HEK293 (cell line): ENCODE measurements around the gene FBXL15.

Source experiments
- CTCF ChIA-PET: fragments of 350-600 bp; formaldehyde crosslinking; extraction: SDS; loops from one replicate; lab custom pipeline; 2021; ENCODE audit warnings: antibody characterized with exemption; lab: Yijun Ruan, JAX
- POLR2A ChIA-PET: fragments of 300-600 bp; formaldehyde crosslinking; extraction: SDS; loops from one replicate; lab custom pipeline; 2020; ENCODE audit warnings: antibody characterized with exemption, inconsistent platforms; lab: Yijun Ruan, JAX
- H3K27ac ChIP-seq: fragments of 200-500 bp; sonication (Bioruptor generic); 2 replicates; pipeline ENCODE4 v1.5.1; 2014; ENCODE audit warnings: low read depth, low read length, control low read depth, inconsistent platforms; ENCODE audit errors: extremely low read depth
- H3K36me3 ChIP-seq, 2 experiments: fragments of 200-500 bp in 1 of 2; sonication (Bioruptor generic) in 1 of 2; 1 replicate in 1 of 2; 2 replicates in 1 of 2; pipeline ENCODE4 v1.5.1; 2014 to 2017; ENCODE audit warnings: inconsistent platforms in 2 of 2, low read length in 2 of 2; ENCODE audit not compliant: control insufficient read depth in 2 of 2, insufficient read depth in 1 of 2
- H3K4me1 ChIP-seq: fragments of 200-500 bp; sonication (Bioruptor generic); 2 replicates; pipeline ENCODE4 v1.5.1; 2014; ENCODE audit warnings: mild to moderate bottlenecking, low read length, inconsistent platforms; ENCODE audit not compliant: control insufficient read depth, insufficient read depth
- H3K4me3 ChIP-seq: 2 replicates; pipeline ENCODE4 v1.5.1; 2011; ENCODE audit warnings: low read depth, mild to moderate bottlenecking, control low read depth, low read length, moderate library complexity
- H3K9me3 ChIP-seq: fragments of 200-500 bp; sonication (Bioruptor generic); 2 replicates; pipeline ENCODE4 v1.5.1; 2014; ENCODE audit warnings: low read depth, low read length, inconsistent platforms; ENCODE audit not compliant: control insufficient read depth, insufficient read depth
- MEIS1 ChIP-seq: sonication (generic); formaldehyde crosslinking; IDR thresholded peaks from 2 replicates; pipeline ENCODE4 v1.8.1; 2022; ENCODE audit warnings: missing genetic modification reagents, mild to moderate bottlenecking, borderline replicate concordance
- OVOL3 ChIP-seq: fragments of 450-650 bp; formaldehyde crosslinking; IDR thresholded peaks from 2 replicates; pipeline ENCODE4 v1.5.1; 2016; ENCODE audit warnings: missing biosample characterization, missing genetic modification characterization
- SCRT1 ChIP-seq: fragments of 450-650 bp; formaldehyde crosslinking; IDR thresholded peaks from 2 replicates; pipeline ENCODE4 v1.5.1; 2016; ENCODE audit warnings: missing biosample characterization, missing genetic modification characterization, borderline replicate concordance
- SP2 ChIP-seq: fragments of 450-650 bp; formaldehyde crosslinking; IDR thresholded peaks from 2 replicates; pipeline ENCODE4 v1.5.1; 2016; ENCODE audit warnings: missing biosample characterization, missing genetic modification characterization
- ZBTB48 ChIP-seq: fragments of 450-650 bp; formaldehyde crosslinking; IDR thresholded peaks from 2 replicates; pipeline ENCODE4 v1.5.1; 2016; ENCODE audit warnings: missing biosample characterization, missing genetic modification characterization
- ZEB2 ChIP-seq: fragments of 450-650 bp; formaldehyde crosslinking; IDR thresholded peaks from 2 replicates; pipeline ENCODE4 v1.5.1; 2016; ENCODE audit warnings: missing biosample characterization, missing genetic modification characterization
- ZNF112 ChIP-seq: fragments of 450-650 bp; formaldehyde crosslinking; IDR thresholded peaks from 2 replicates; pipeline ENCODE4 v1.5.0; 2017; ENCODE audit warnings: missing biosample characterization, missing genetic modification characterization
- ZNF121 ChIP-seq: fragments of 450-650 bp; formaldehyde crosslinking; IDR thresholded peaks from 2 replicates; pipeline ENCODE4 v1.5.1; 2016; ENCODE audit warnings: missing biosample characterization, missing genetic modification characterization
- ZNF132 ChIP-seq: fragments of 450-650 bp; formaldehyde crosslinking; IDR thresholded peaks from 2 replicates; pipeline ENCODE4 v1.5.1; 2017; ENCODE audit warnings: missing biosample characterization, missing genetic modification characterization, borderline replicate concordance
- ZNF155 ChIP-seq: fragments of 450-650 bp; formaldehyde crosslinking; IDR thresholded peaks from 2 replicates; pipeline ENCODE4 v1.5.1; 2016; ENCODE audit warnings: missing biosample characterization, missing genetic modification characterization
- ZNF169 ChIP-seq: fragments of 450-650 bp; formaldehyde crosslinking; IDR thresholded peaks from 2 replicates; pipeline ENCODE4 v1.5.1; 2016; ENCODE audit warnings: missing biosample characterization, missing genetic modification characterization
- ZNF211 ChIP-seq: fragments of 450-650 bp; formaldehyde crosslinking; IDR thresholded peaks from 2 replicates; pipeline ENCODE4 v1.5.1; 2016; ENCODE audit warnings: low read depth, missing biosample characterization, missing genetic modification characterization
- ZNF214 ChIP-seq: fragments of 450-650 bp; formaldehyde crosslinking; IDR thresholded peaks from 2 replicates; pipeline ENCODE4 v1.5.1; 2017; ENCODE audit warnings: missing biosample characterization, mild to moderate bottlenecking, missing genetic modification characterization, borderline replicate concordance
- ZNF24 ChIP-seq: fragments of 450-650 bp; formaldehyde crosslinking; IDR thresholded peaks from 2 replicates; pipeline ENCODE4 v1.5.1; 2016; ENCODE audit warnings: missing biosample characterization, missing genetic modification characterization
- ZNF248 ChIP-seq: fragments of 450-650 bp; formaldehyde crosslinking; IDR thresholded peaks from 2 replicates; pipeline ENCODE4 v1.5.1; 2017; ENCODE audit warnings: missing biosample characterization, missing genetic modification characterization
- ZNF391 ChIP-seq: fragments of 450-650 bp; formaldehyde crosslinking; IDR thresholded peaks from 2 replicates; pipeline ENCODE4 v1.5.1; 2016; ENCODE audit warnings: low read depth, missing biosample characterization, missing genetic modification characterization, borderline replicate concordance
- ZNF488 ChIP-seq: fragments of 450-650 bp; formaldehyde crosslinking; IDR thresholded peaks from 2 replicates; pipeline ENCODE4 v1.5.1; 2016; ENCODE audit warnings: missing biosample characterization, missing genetic modification characterization
- ZNF621 ChIP-seq: fragments of 450-650 bp; formaldehyde crosslinking; IDR thresholded peaks from 2 replicates; pipeline ENCODE4 v1.5.1; 2017; ENCODE audit warnings: missing biosample characterization, missing genetic modification characterization
- ZNF623 ChIP-seq: fragments of 450-650 bp; formaldehyde crosslinking; IDR thresholded peaks from 2 replicates; pipeline ENCODE4 v1.5.1; 2016; ENCODE audit warnings: missing biosample characterization, missing genetic modification characterization
- ZNF626 ChIP-seq: fragments of 450-650 bp; sonication (Bioruptor Pico); formaldehyde crosslinking; IDR thresholded peaks from 2 replicates; pipeline ENCODE4 v1.5.1; 2018; ENCODE audit warnings: missing biosample characterization, missing genetic modification characterization, inconsistent platforms
- ZNF629 ChIP-seq: fragments of 450-650 bp; formaldehyde crosslinking; IDR thresholded peaks from 2 replicates; pipeline ENCODE4 v1.5.1; 2017; ENCODE audit warnings: missing biosample characterization, missing genetic modification characterization
- ZNF660 ChIP-seq: fragments of 450-650 bp; IDR thresholded peaks from 2 replicates; pipeline ENCODE4 v1.5.1; 2018; ENCODE audit warnings: missing biosample characterization, mild to moderate bottlenecking, missing genetic modification characterization
- ZNF791 ChIP-seq: fragments of 450-650 bp; formaldehyde crosslinking; IDR thresholded peaks from 2 replicates; pipeline ENCODE4 v1.5.1; 2016; ENCODE audit warnings: missing biosample characterization, missing genetic modification characterization
- ZXDB ChIP-seq: fragments of 450-650 bp; formaldehyde crosslinking; IDR thresholded peaks from 2 replicates; pipeline ENCODE4 v1.5.1; 2016; ENCODE audit warnings: missing biosample characterization, missing genetic modification characterization
- TF ChIP-seq, protein P1 (sequence below): fragments of 450-650 bp; formaldehyde crosslinking; IDR thresholded peaks from 2 replicates; pipeline ENCODE4 v1.5.1; 2016; ENCODE audit warnings: missing biosample characterization, missing genetic modification characterization, borderline replicate concordance
- TF ChIP-seq, protein P2 (sequence below): fragments of 450-650 bp; formaldehyde crosslinking; IDR thresholded peaks from 2 replicates; pipeline ENCODE4 v1.5.1; 2016; ENCODE audit warnings: missing biosample characterization, missing genetic modification characterization, low read depth
- TF ChIP-seq, protein P3 (sequence below): fragments of 450-650 bp; formaldehyde crosslinking; IDR thresholded peaks from 2 replicates; pipeline ENCODE4 v1.5.1; 2017; ENCODE audit warnings: missing biosample characterization, missing genetic modification characterization
- TF ChIP-seq, protein P4 (sequence below): fragments of 450-650 bp; formaldehyde crosslinking; conservative IDR thresholded peaks from 2 replicates; pipeline ENCODE4 v1.5.1; 2016; ENCODE audit warnings: low read depth, missing biosample characterization, missing genetic modification characterization

The FBXL15 gene

GRCh38 chr10:102420714-102421506, at the start of gene FBXL15:
FBXL15 (plus strand) TSS chr10:102420836; CDS start chr10:102421130, 294 bp downstream.
- ChIA-PET POLR2A (interaction anchor here (0.8 to 5.2 kb wide), 17 partner anchors 9 to 269 kb away, joined by 3 to 42 read pairs (median 5); partner anchors contain the start of genes C10orf95 and CUEDC2), CTCF (interaction anchor here (0.7 to 5.6 kb wide), 10 partner anchors 11 to 191 kb away, joined by 3 to 57 read pairs (median 8); partner anchors contain the start of genes CUEDC2 and NFKB2)
- Histone ChIP-seq H3K4me1 (peaks cover 9% of the 10 kb centered on the region), H3K27ac (peak within 1 kb of the TSS; percentile 65), H3K36me3 (peaks cover 0 to 29% of the 10 kb centered on the region in 2 experiments; a peak in 1 of 3 replicates), H3K4me3 (peak within 1 kb of the TSS; percentile 80), H3K9me3 (no peaks in the 10 kb centered on the region)
- TF ChIP-seq OVOL3 (tag by site-specific recombination) (peak; percentile 72; the same call in 1 of the 2 replicates), ZNF155 (tag by site-specific recombination) (no peak), ZNF214 (tag by site-specific recombination) (0 out of 2 replicates have a peak, but pooled peaks have one; percentile 13), ZNF623 (tag by site-specific recombination) (peak; percentile 36; the same call in 1 of the 2 replicates), ZNF121 (peak; percentile 62; the same call in 1 of the 2 replicates), ZNF660 (tag by site-specific recombination) (peak; percentile 89), ZNF626 (tag by site-specific recombination) (no peak), ZNF211 (tag by site-specific recombination) (no peak), MEIS1 (CRISPR knock-in tag) (no peak), ZBTB48 (tag by site-specific recombination) (peak; percentile 70), ZNF112 (tag by site-specific recombination) (no peak), ZEB2 (tag by site-specific recombination) (peak; percentile 91), ZNF248 (tag by site-specific recombination) (no peak), ZNF24 (tag by site-specific recombination) (peak; percentile 87), ZNF169 (tag by site-specific recombination) (no peak), ZNF132 (tag by site-specific recombination) (no peak), ZNF621 (no peak), SP2 (tag by site-specific recombination) (peak; percentile 77), ZNF488 (tag by site-specific recombination) (no peak), ZXDB (tag by site-specific recombination) (peak; percentile 95), ZNF791 (tag by site-specific recombination) (no peak), ZNF391 (tag by site-specific recombination) (peak; percentile 96), ZNF629 (tag by site-specific recombination) (peak; percentile 89), SCRT1 (tag by site-specific recombination) (no peak)
- TF ChIP-seq, protein P1, sequence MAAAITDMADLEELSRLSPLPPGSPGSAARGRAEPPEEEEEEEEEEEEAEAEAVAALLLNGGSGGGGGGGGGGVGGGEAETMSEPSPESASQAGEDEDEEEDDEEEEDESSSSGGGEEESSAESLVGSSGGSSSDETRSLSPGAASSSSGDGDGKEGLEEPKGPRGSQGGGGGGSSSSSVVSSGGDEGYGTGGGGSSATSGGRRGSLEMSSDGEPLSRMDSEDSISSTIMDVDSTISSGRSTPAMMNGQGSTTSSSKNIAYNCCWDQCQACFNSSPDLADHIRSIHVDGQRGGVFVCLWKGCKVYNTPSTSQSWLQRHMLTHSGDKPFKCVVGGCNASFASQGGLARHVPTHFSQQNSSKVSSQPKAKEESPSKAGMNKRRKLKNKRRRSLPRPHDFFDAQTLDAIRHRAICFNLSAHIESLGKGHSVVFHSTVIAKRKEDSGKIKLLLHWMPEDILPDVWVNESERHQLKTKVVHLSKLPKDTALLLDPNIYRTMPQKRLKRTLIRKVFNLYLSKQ: peak; percentile 66; the same call in 1 of the 2 replicates
- TF ChIP-seq, protein P2, sequence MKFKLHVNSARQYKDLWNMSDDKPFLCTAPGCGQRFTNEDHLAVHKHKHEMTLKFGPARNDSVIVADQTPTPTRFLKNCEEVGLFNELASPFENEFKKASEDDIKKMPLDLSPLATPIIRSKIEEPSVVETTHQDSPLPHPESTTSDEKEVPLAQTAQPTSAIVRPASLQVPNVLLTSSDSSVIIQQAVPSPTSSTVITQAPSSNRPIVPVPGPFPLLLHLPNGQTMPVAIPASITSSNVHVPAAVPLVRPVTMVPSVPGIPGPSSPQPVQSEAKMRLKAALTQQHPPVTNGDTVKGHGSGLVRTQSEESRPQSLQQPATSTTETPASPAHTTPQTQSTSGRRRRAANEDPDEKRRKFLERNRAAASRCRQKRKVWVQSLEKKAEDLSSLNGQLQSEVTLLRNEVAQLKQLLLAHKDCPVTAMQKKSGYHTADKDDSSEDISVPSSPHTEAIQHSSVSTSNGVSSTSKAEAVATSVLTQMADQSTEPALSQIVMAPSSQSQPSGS (tag by site-specific recombination): no peak
- TF ChIP-seq, protein P3, sequence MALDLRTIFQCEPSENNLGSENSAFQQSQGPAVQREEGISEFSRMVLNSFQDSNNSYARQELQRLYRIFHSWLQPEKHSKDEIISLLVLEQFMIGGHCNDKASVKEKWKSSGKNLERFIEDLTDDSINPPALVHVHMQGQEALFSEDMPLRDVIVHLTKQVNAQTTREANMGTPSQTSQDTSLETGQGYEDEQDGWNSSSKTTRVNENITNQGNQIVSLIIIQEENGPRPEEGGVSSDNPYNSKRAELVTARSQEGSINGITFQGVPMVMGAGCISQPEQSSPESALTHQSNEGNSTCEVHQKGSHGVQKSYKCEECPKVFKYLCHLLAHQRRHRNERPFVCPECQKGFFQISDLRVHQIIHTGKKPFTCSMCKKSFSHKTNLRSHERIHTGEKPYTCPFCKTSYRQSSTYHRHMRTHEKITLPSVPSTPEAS: peak; percentile 62
- TF ChIP-seq, protein P4, sequence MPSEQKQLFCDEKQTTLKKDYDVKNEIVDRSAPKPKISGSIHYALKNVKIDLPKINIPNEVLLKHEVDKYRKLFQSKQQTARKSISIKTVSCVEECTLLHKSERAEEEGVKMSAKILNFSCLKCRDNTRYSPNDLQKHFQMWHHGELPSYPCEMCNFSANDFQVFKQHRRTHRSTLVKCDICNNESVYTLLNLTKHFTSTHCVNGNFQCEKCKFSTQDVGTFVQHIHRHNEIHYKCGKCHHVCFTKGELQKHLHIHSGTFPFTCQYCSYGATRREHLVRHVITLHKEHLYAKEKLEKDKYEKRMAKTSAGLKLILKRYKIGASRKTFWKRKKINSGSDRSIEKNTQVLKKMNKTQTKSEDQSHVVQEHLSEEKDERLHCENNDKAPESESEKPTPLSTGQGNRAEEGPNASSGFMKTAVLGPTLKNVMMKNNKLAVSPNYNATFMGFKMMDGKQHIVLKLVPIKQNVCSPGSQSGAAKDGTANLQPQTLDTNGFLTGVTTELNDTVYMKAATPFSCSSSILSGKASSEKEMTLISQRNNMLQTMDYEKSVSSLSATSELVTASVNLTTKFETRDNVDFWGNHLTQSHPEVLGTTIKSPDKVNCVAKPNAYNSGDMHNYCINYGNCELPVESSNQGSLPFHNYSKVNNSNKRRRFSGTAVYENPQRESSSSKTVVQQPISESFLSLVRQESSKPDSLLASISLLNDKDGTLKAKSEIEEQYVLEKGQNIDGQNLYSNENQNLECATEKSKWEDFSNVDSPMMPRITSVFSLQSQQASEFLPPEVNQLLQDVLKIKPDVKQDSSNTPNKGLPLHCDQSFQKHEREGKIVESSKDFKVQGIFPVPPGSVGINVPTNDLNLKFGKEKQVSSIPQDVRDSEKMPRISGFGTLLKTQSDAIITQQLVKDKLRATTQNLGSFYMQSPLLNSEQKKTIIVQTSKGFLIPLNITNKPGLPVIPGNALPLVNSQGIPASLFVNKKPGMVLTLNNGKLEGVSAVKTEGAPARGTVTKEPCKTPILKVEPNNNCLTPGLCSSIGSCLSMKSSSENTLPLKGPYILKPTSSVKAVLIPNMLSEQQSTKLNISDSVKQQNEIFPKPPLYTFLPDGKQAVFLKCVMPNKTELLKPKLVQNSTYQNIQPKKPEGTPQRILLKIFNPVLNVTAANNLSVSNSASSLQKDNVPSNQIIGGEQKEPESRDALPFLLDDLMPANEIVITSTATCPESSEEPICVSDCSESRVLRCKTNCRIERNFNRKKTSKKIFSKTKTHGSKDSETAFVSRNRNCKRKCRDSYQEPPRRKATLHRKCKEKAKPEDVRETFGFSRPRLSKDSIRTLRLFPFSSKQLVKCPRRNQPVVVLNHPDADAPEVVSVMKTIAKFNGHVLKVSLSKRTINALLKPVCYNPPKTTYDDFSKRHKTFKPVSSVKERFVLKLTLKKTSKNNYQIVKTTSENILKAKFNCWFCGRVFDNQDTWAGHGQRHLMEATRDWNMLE (tag by site-specific recombination): peak; percentile 81
